GM23248 (cell line): Measurements from ENCODE around the gene PRKAR1B.

Source experiments
- EZH2 ChIP-seq: fragments of 200-600 bp; sonication (generic); IDR thresholded peaks from 2 replicates; pipeline ENCODE4 v1.6.1; 2018; ENCODE audit warnings: antibody characterized with exemption, mild to moderate bottlenecking; ENCODE audit not compliant: insufficient read depth, poor library complexity, severe bottlenecking
- EZH2phosphoT487 ChIP-seq: fragments of 200-600 bp; sonication (generic); IDR thresholded peaks from 2 replicates; pipeline ENCODE4 v1.6.1; 2018; ENCODE audit warnings: antibody characterized with exemption, moderate library complexity, mild to moderate bottlenecking, low read depth; ENCODE audit not compliant: insufficient read depth

GRCh38 chr7:544338-545221, 182.5 kb downstream of the PRKAR1B start:
- no peak for TF ChIP-seq EZH2
- TF ChIP-seq EZH2phosphoT487: no peak
